HG02970 (cell line): Measurements from ENCODE around the gene SLC6A11.

Source experiments
- ATAC-seq: cut with Tn5 transposase; IDR thresholded peaks from one replicate; pipeline ENCODE4 v1.9.1; 2021; ENCODE audit warnings: mild to moderate bottlenecking, moderate library complexity, moderate number of reproducible peaks; ENCODE audit not compliant: unreplicated experiment, low FRiP score

SLC6A11 gene

DNA sequence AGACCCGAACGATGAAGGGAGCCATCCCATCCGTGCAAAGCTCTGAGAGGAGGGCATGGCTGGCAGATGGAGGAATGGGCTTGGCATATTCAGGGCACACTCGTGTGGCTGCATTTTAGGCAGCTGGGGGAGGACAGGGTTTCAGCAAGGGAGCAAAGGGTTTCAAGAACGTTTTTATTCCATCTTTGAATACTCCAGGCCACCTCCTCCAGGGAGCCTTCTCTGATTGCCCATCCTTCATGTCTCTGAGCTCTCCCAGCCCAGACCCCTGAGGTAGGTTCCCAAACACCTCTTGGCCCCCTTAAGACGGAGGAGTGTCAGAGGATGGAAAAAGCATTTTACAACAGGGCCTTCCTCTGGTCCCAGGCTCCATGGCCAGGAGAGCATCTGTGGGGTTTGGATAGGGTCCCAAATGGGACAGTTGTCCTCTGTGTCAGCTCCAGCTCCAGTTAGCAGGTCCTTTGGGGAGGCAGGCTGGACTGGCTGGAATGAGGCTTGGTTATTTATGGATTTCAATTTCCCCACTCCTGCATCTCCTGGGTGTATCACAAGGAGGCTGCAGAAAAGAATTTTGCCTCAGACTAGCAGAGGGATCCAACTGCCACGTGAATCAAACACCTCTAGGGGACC is 158.8 kb downstream of the SLC6A11 start:
- no peak for ATAC-seq

DNA sequence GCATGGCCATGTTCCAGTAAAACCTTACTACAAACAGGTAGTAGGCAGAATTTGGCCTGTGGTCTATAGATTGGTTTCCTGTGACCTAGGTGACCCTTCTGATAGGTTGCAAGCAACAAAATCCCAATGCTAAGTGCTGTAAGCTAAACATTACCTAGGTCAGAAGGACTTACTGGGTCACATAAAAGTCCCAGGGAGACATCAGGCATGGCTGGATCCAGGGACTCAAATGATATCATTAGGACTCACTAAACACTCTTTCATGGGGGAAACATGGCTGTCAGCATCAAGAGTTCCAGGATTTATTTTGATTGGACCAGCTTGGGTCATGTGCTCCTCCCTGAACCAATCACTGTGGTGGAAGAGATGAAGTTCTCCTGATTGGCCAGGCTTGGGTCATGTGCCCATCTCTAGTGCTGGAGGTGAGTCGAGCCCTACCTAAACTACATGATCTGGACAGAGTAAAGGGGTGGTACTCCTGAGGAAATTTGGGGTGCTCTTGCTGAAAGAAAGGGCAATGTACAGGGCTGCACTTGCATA is 159.7 kb downstream of the SLC6A11 start:
- no peak for ATAC-seq

DNA sequence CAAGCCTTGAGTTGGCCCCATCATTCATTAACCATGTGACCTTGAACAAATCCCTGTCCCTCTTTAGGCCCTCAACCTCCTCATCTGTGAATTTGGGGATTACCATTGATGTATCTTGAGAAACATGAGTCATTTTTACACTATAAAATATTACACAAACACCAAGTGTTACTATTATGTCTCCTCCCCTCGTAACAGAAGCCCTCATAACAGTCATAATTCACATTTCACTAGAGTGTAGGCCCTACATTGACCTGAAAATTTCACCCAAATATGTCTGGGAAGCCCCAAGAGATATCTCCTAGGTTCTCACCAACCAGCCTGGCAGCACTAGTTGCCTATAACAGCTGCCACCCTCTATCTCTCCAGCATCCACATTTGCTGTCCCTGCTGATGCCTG is 160.7 kb downstream of the SLC6A11 start:
- no peak for ATAC-seq

DNA sequence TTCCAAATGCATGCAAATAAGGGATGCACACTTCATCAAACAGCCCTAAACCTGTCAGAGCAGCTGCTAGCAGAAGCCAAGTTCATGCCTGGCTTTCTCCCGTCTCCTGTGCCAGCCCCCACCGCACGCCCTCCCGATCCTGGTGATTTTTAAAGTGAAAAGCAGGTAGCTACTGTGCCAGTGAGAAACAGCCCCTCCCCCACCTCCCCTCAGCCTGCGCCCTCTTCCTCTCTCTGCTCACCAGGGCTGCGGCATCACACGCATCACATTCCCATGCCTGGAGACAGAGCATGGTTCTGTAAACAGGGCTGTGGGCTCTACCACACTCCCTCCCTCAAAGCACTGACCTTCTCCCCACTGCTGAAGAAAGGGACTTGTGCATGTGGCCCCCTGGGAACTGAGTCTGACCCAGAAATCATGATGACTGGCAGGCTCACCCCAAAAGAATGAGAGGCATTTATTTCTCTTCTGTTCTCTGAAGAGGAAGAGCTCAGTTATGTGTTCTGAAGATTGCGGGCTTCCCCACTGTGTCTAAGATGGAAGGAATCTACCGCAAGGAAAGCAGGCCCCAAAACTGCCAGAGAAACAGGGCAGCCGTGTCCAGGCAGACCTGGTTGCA is 162.0 kb downstream of the SLC6A11 start:
- ATAC-seq = no peak

DNA sequence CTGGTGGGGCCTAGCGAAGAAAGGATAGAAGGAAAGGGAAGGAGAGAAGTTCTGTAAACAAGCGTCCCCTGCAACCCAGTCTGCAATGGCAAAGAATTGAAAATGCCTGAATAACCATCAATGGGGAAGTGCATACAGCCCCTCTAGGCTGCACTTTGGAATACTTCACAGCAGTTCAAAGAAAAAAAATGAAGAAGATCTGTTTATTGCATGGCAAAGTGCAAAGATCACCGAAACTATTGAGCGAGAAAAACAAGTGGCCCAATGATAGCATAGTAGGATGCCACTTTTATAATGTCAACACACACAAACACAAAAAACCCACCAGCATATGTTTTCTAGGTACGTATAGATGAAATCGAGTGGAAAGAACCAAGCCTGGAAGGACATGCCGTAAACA is 162.9 kb downstream of the SLC6A11 start:
- ATAC-seq = no peak

DNA sequence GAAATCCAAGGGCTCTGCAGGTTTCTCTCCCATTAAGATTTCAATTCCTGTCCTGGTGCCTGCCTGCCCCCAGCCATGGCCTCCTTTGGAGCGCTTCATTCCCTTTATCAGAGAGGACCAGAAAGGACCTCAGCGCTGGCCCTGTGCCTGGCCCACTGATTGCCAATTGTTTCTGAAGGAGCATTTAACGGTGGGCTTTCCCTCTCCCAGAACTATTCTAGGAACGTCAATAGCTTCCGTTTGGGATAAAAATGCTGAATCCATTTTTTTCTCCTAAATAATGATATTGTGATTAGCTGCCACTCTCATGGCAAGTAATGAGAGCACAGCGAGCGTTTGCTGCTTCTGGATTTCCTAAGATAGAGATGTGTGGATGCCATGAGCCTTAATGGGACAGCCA is 164.3 kb downstream of the SLC6A11 start:
- no peak for ATAC-seq

DNA sequence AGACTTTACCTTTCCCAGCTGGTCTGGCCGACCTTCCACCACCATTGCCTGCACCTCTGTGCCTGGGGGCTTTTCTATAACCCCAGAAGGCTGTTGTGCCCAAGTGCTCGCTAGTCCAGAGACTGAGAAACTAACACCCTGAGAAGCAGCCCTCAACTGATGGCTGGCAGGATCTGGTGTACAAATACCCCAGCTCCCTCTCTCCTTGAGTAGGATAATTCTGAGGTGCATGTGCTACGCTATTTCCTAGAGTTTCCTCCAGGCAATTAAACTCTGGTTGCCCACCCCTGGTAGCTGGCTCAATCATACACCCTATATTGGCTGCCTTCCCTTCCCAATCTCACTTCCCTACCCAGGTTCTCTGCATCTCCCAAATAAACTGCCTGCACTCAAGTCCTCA is 165.0 kb downstream of the SLC6A11 start:
- no peak for ATAC-seq

DNA sequence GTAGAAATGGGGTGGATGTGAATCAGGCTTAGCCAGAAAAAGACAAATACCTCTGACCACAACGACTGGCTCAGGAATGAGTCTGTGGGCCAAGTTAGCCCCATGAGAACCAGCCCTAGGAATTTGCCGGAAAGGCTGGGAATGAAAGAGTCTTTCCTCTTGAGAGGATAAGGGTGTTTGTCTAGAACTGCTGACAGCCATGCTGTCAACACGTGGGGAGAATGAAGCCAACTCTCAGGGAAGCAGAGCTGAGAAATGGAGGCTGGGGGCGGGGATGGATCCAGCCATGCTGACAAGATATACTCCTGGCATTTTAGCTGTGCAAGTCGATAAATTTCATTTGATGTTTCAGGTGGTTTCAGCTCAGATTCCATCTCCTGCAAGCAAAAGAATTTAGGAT is 165.9 kb downstream of the SLC6A11 start:
- no peak for ATAC-seq

DNA sequence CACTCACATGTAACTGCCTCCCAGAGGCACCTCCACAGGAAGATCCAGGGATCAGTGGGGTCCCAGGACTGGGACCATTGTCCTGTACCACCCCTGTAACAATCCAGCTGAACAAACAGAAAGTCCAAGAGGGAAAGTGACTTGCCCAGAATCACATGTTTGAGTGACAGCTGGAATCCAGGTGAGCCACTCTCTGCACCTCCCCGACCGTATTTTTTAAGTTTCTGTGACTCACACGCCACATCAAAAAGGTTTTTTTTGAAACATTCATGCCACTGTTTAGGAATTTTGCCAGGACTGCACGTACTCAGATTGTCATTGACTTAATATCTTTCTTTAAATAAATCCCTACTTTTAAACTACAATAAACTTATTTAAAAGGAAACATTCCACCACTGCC is 166.8 kb downstream of the SLC6A11 start:
- no peak for ATAC-seq

DNA sequence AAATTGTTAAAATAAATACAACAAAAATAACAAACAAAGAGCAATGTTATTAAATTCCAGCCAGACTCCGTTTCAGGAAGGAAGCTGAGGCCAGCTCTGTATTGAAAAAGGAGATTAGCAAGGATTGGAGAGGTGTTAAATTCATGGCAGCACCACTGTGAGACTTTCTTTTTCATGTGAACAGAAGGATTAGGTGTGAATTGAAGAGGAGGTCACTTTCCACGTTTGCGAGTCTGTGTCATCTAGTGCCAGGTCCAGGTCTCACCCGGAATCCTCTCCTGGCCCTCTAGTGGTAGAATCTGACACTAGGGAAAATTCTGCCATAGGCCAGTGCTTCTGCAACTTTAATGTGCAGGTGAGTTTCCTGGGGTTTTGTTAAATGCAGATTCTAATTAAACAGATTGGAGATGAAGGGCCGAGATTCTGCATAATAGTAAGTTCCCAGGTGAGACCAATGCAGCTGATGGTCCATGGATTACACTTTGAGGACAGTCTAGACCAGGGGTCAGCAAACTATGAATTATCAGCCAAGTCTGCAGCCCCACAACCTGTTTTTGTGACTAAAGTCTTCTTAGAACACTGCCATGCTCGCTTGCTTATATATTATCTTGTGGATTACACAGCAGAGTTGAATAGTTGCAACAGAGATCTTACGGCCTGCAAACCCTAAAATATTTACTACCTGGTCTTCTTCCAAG is 167.3 kb downstream of the SLC6A11 start:
- no peak for ATAC-seq

DNA sequence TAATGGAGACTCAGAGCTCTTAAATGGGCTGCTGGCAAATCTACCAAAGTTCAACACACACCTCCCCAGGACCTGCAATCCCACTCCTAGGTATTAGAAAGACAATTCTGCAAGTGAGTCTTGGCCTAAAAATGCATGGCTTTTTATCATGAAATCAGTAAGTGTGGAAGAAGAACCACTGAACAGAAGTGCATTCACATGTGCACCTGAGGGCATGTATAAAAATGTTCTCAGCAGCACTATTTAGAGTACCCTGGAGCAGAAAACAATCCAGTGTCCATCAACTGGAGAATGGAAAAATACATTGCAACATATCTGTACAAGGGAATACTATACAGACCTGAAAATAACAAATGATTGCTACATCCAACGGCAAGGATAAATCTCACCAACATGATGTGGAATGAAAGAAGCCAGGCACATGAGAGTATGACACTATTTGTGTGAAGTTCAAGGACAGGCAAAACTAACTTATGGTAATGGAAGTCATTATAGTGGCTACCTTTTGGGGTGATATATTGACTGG is 168.4 kb downstream of the SLC6A11 start:
- no peak for ATAC-seq

DNA sequence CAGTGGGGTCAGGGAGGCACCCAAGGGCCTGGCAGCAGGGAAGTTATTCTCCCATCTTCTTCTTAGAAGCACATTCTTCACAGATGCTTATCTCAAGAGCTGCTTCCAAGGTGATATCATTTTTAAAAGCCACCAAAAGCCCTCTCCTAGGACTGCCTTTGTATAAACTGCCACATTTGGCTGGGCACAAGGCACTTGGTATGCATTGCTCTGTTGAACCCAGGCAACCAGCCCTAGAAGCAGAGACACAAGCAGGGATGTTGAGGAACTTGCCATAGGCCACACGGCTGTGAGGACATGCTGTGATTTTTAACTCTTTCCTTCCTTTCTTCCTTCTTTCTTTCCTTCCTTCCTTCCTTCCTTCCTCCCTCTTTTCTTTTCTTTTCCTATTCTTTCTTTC is 169.2 kb downstream of the SLC6A11 start:
- ATAC-seq = no peak

DNA sequence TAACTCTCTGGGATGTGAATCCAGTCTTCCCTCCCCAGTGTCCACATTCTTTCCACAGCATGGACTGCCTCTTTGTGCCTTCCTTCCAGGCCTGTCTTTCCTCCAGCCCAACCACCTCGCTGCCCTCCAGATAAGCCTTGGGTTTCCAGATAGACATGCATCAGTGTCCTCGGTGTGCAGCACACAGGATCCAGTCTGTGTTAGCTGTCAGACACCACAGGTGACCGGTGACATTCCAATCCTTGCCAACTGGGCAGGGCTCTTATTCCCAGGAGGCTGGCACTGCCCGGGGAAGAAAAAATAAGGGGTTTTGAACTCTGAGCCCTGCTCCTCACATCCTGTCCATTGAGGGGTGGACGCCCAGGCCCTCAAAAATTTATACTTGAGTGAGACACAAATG is 170.6 kb downstream of the SLC6A11 start:
- ATAC-seq = no peak

DNA sequence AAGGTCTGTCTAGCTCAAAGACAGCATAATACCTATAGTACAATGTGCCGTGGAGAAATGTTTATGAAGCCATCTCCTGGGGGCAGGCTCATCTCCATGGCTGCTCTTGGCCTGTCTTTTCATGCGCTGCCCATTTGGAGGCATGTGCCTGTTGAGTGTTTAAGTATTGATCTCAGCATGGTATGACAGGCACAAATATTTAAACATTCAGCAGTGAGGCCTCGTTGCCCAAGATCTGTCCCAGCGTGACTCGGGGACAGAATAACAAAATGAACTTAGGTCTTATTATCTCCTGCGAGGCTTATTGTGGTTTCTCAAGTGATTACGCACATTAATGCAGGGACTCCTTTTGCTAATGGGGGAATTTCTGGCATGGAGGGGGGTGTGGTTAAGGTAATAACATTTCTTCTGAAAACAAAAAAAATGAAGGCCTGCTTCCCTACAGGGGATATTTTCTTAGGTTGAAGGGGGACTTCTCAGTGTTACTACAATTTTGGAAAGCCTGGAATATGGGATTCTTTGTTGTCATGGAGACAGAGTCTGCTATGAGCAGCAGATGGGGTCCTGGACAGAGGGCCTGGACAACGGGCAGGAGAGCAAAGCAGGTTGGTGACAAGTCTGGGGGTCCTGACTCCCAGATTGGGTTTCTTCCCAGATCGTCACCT is 172.1 kb downstream of the SLC6A11 start:
- no peak for ATAC-seq

DNA sequence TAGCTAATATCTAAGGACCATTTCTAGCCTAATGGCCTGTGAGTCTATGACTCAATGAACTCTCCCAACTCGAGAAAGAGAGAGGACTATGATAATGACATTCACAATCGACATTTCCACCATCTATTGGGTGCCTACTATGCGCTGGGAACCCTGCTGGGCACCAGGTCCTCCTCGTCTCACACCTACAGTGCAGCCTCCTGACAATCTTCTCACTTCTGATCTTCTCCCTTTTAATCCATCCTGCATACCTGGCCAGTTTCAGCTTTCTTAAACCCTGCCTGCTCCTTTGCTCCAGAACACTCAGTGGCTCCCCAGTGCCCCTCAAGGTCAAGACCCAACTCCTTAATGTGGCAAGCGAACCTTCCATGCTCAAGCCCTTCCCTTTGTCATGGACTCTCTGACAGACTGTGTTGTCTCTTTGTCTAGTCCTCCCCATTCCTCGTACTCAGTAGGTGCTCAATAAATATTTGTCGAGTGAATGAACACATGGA is 173.0 kb downstream of the SLC6A11 start:
- ATAC-seq = no peak
